Measurements from ENCODE around the gene MRAS.

MRAS gene

DNA sequence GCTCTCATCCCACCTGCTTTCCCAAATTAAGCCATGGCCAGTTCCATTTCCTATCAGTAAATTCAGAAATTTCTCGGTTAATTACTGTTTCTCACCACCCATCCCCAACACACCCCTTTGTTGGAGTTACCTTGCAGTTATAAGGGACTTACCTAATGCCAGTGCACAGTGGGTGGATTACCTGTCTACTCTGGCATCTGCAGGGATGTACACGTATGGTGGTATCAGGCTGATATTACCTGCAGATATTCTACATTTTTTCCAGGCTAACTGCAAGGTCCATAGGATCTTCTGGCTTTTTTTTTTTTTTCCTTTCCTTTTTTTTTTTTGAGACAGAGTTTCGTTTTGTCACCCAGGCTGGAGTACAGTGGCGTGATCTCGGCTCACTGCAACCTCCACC lies 7.9 kb upstream of the MRAS start:
- no peak for DNase-seq (ENCODE audit: low read depth)

GRCh38 chr3:138344754-138345153 lies 3.6 kb upstream of the MRAS start:
- no peak for DNase-seq (ENCODE audit: low read depth)

GRCh38 chr3:138348754-138349739 lies 668 bp downstream of the MRAS start:
- no peak for DNase-seq (ENCODE audit: low read depth)

DNA sequence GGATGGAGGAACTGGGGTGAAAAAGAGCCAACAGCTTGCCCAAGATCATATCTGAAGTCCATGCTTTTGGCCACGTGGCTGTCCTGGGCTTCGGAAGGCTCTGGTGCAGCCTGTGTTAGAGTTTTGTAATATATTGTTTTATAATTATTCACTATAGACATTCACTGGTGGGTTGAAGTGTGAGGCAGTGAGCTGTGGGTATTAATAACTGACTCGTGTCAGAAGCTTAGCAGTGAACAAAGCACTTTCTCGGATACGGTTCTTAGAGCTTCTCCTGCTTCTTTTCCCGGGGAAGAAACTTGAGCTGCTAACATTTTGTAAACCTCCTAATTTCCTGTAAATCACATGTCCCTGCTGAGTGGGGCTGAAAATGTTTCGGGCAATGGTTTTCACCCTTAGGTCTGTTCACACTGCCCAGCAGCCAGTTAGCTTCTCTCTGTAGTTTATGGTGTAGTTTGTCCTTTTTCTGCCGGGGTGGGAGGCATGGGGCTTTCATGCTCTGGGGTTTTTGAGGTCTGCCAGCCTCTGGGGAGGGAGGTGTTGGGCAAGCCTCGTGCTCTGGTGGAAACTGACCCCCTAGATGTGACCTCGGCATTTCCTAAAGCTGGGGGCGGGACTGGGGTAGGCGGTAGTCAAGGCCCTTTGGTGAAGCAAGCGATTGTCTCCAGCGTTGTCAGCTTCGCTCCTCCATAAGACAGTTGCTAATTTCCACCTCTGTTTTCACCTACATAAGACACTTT lies 1.7 kb downstream of the MRAS start:
- DNase-seq (ENCODE audit: low read depth) = no peak

GRCh38 chr3:138351151-138351550 lies 2.8 kb downstream of the MRAS start:
- DNase-seq (ENCODE audit: low read depth) = no peak

- no peak for DNase-seq (ENCODE audit: low read depth)
These were observed 3.7 kb downstream of the MRAS start for GRCh38 chr3:138351916-138352550.

GRCh38 chr3:138354376-138354775 lies 6.0 kb downstream of the MRAS start:
- no peak for DNase-seq (ENCODE audit: low read depth)

DNA sequence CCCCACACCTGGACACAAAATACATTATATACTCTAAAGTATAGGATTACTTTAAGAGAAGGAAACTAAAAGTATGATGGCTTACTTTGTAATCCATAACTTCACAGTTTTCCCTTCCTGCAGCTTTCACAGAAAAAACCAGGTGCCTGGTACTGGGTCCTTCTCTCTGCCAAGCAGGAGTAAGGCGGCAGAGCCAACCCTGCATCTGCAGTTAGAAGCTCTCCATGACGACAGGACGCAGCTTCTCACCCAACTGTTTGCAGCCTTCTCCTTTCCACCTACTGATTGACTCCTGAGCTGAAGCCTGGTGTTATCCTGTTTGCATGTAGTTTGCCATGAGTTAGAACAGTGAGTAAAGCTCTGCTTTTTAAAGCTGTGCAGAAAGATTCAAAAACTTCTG lies 6.7 kb downstream of the MRAS start:
- no peak for DNase-seq (ENCODE audit: low read depth)

DNA sequence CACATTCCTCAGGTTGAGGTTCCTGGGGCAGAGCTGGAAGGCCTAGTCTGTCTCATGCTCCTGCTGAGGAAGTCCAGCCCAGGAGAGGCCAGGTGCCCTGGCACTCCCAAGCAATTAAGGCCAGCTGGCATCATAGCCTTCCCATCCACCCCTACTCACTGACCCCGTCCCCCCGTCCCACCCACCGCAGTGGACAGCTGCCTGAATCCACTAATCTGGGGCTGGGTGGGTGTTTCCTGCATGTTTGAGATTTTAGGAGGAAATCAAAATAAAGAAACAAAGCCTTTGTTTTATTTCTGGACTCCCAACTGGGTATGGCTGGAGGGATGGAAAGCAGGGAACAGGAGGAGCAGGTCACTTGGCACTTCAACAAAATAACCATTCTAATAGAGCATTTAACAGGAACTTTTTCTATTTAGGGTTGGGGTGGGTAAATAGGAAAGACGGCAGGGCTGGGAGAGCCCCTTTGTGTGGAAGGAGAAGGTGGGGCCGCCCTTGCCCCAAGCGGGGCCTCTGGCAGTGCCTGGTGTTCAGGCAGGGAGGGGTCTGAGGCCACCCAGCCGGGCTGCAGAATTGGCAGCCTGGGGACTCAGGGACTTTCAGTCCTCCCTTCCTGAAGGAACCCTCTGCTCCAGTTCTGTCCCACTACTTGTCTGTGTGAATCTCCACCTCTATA lies 8.5 kb downstream of the MRAS start:
- no peak for DNase-seq (ENCODE audit: low read depth)

DNA sequence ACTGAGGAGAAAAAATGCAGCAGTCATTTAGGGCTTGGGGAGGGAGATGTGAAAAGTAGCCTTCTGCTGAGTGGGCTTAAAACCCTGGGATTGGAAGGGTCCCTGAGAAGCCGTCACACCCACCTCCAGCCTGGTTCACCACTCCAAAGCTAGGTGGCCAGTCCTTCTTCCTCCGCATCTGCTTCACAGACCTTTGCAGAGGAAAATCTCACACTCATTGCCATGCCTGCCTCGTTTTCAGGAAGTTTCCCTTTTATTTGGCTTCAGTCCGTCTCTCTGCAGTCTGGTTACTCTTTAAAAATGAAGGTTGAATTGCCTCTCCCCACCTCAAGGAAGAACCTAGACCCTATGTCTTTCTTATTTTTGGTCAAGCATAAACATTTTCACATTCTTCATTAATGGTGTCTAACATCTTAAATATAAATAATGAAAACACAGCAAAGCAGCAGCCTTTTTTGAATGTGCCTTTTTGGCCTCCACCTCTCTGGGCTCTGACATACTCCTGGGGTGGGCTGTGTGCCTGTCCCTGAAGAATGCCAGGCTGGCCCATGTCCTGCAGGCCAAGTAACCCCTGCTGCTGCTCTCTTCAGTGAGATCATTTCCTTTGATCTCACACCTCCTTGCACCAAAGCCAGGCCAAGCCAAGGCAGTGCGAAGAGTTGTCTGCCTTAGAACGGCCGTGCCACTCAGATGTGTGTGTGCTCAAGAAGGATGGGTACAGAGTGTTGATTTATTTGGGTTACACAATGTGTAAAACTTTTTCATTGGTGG lies 11.0 kb downstream of the MRAS start:
- DNase-seq (ENCODE audit: low read depth) = no peak

DNA sequence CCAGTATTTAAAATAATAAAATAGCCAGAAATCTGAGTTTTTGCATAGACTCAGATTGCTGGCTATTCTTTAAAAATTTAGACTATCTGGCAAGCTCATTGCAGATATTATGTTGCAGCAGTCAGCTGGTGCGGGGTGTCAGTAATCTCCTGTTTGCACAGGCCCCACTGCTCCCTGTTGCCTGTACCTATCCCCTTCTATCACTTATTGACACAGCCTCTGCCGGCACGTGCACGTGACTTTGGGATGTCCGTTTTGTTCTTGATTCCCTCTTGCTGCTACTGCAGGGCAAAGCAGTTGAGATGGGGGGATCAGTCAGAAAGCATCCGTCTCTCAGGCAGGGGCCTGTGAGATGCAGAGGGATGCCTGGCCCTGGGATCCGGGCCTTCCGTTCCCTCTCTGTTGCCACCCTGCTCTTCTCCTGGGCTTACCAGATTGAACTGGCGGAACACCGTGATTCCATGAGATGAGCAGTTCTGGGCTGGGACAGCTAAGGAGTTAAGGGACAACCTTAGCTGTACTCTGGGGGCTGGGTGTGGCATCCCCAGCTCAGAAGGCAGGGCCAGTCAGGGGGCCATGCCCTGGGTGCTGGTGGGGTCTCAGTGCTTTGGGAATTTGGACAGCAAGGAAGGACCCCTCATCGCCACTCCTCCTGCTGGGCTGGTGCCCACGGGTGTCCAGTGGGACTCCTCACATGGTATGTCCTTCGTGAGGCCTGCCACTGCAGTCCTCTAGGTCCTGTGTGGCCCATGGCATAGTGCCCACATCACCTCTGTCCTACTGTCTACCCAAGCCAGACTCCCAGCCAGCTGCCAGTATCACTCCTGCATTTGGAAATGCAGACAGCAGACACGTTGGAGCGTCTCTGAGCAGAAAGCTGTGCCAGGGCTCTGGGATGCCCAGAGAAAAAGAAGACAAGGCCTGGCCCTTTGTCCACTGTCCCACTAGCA lies 11.8 kb downstream of the MRAS start:
- DNase-seq (ENCODE audit: low read depth) = no peak

DNA sequence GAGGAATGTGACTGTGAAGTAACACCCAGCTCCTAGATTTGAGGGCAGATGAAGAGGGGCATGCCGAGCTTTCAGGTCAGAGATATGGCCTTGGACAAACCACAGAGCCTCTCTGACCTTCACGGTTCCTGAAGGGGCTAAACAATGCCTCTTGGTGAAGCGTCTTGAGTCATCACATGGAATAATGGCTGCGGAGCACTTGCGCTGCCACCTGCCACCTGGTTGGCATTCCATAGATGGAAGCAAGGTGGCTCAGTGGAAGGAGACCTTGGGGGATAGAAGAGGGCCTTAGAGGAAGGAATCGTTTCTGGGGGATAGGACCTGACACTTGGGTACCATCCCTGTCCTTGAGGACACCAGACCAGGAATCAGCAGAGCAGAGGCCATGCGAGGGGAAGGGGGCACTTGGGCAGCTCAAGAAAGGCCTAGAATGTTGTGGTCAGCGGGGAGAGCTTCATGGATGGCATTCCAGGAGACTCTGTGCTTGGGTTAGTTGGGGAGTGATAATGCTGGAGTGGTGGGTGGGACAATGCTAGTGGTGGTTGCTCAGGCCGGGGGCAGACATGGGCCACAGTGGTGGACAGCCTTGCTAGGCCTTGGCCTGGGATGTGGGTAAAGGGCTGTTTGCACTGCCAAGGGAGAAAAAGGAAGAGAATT lies 12.6 kb downstream of the MRAS start:
- no peak for DNase-seq (ENCODE audit: low read depth)

GRCh38 chr3:138361561-138361971 lies 13.2 kb downstream of the MRAS start:
- no peak for DNase-seq (ENCODE audit: low read depth)

- no peak for DNase-seq (ENCODE audit: low read depth)
These were observed 14.2 kb downstream of the MRAS start for GRCh38 chr3:138362538-138362937.

DNA sequence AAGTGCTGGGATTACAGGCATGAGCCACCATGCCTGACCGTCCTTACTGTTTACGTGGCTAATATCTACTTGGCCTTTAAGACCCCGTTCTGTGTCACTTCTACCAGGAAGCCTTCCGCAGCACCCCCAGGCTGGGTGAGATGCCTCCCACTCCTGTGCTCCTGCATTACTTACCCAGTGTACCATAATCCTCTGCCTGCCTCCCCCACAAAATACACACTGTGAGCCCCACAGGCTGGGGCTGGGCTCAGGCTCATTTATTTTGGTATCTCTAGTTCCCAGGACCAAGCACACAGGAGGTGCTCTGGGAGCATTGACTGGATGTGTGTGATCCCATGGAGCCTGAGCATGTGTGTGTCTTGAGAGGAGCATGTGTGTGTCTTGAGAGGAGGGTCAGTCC lies 14.9 kb downstream of the MRAS start:
- no peak for DNase-seq (ENCODE audit: low read depth)

GRCh38 chr3:138364356-138365252 lies 16.2 kb downstream of the MRAS start:
- DNase-seq (ENCODE audit: low read depth) = no peak

DNA sequence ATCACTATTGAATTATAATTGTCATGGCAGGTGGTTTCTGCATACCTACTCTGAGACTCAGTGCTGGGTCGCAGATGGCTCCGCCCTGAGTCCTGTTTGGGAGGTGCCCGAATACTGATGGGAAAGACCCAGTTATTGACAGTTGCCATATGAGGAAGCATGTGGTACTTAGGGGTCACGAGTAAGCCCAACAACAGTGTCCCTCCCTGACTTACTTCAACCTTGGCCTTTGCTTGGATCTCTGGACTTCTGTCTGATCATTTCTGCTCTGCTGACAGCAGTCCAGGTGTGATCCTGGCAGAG lies 16.8 kb downstream of the MRAS start:
- DNase-seq (ENCODE audit: low read depth) = no peak

GRCh38 chr3:138366006-138366759 lies 17.8 kb downstream of the MRAS start:
- no peak for DNase-seq (ENCODE audit: low read depth)

Data from activated T-cell treated with anti-CD3 and anti-CD28 coated beads for 1 hour (primary cell).